Neural progenitor cell (in vitro differentiated cells): Measurements from ENCODE around the gene MSL2. TPM values are rescaled to one million over a fixed set of nuclear protein-coding genes. Genes with fewer than 3 reads are reported as not detected.
A peak's percentile ranks its signal among the peaks of the same experiment; 100 is the strongest.
"Not testable (repeated sequence)": the region's sequence is repeated elsewhere in the genome, so short reads cannot be mapped to it uniquely, and the experiment has no call there.

Experiments used
- DNase-seq: peaks from one replicate; pipeline ENCODE4 v3.0.0-alpha.2; 2016; ENCODE audit warnings: low spot score
- H2AFZ ChIP-seq: fragments of 200-600 bp; sonication (generic); replicated peaks from 2 replicates; pipeline ENCODE4 v1.6.1; 2016; ENCODE audit warnings: antibody characterized with exemption
- H3F3A ChIP-seq: fragments of 200-600 bp; sonication (generic); 2 replicates; pipeline ENCODE4 v1.6.1; 2016; ENCODE audit warnings: antibody characterized with exemption, low read depth
- H3K27ac ChIP-seq: fragments of 200-600 bp; sonication (generic); 2 replicates; pipeline ENCODE4 v1.5.1; 2016; ENCODE audit warnings: mild to moderate bottlenecking
- H3K27me3 ChIP-seq: fragments of 200-600 bp; sonication (generic); 2 replicates; pipeline ENCODE4 v1.6.1; 2016; ENCODE audit warnings: mild to moderate bottlenecking, moderate library complexity
- H3K36me3 ChIP-seq: fragments of 200-600 bp; sonication (generic); 2 replicates; pipeline ENCODE4 v1.5.1; 2016
- H3K4me1 ChIP-seq: fragments of 200-600 bp; sonication (generic); 2 replicates; pipeline ENCODE4 v1.6.1; 2016; ENCODE audit warnings: mixed run types
- H3K4me2 ChIP-seq: fragments of 200-600 bp; sonication (generic); 2 replicates; pipeline ENCODE4 v1.6.1; 2016
- H3K4me3 ChIP-seq: fragments of 200-600 bp; sonication (generic); 2 replicates; pipeline ENCODE4 v1.5.1; 2016
- H3K79me2 ChIP-seq: fragments of 200-600 bp; sonication (generic); 2 replicates; pipeline ENCODE4 v1.6.1; 2016; ENCODE audit warnings: low read depth
- H3K9ac ChIP-seq: fragments of 200-600 bp; sonication (generic); 2 replicates; pipeline ENCODE4 v1.6.1; 2016
- H3K9me3 ChIP-seq: fragments of 200-600 bp; sonication (generic); 2 replicates; pipeline ENCODE4 v1.5.1; 2016; ENCODE audit warnings: low read depth
- H4K20me1 ChIP-seq: fragments of 200-600 bp; sonication (generic); 2 replicates; pipeline ENCODE4 v1.6.1; 2016; ENCODE audit warnings: low read depth
- H3K27ac Mint-ChIP-seq: 3 replicates; pipeline ENCODE4 v1.8.0; 2021; ENCODE audit warnings: mixed read lengths
- H3K27me3 Mint-ChIP-seq: 2 replicates; pipeline ENCODE4 v1.8.0; 2022; ENCODE audit warnings: low read depth, mild to moderate bottlenecking, inconsistent platforms, moderate library complexity, mixed read lengths; ENCODE audit not compliant: insufficient read depth
- H3K36me3 Mint-ChIP-seq: 3 replicates; pipeline ENCODE4 v1.8.0; 2021; ENCODE audit warnings: mixed read lengths
- H3K4me1 Mint-ChIP-seq: 3 replicates; pipeline ENCODE4 v1.8.0; 2021; ENCODE audit warnings: mixed read lengths
- H3K4me3 Mint-ChIP-seq: 3 replicates; pipeline ENCODE4 v1.8.0; 2021; ENCODE audit warnings: mild to moderate bottlenecking, moderate library complexity, mixed read lengths
- H3K9me3 Mint-ChIP-seq: 3 replicates; pipeline ENCODE4 v1.8.0; 2020; ENCODE audit warnings: mixed read lengths
- EZH2 ChIP-seq: fragments of 200-600 bp; sonication (generic); IDR thresholded peaks from 2 replicates; pipeline ENCODE4 v1.6.1; 2017; ENCODE audit warnings: antibody characterized with exemption, mild to moderate bottlenecking, moderate library complexity
- EZH2phosphoT487 ChIP-seq: fragments of 200-600 bp; sonication (generic); IDR thresholded peaks from 2 replicates; pipeline ENCODE4 v1.6.1; 2017; ENCODE audit warnings: antibody characterized with exemption
- total RNA-seq: library from RNA; depleted of rRNA; stranded (reverse); fragments of >200 nt; gene quantifications from 2 replicates; pipeline ENCODE4 v1.2.3, GENCODE V29; 2015; ENCODE audit warnings: low replicate concordance
- TF ChIP-seq, protein P1 (sequence below): fragments of 200-600 bp; sonication (generic); IDR thresholded peaks from 2 replicates; pipeline ENCODE4 v1.5.1; 2017; ENCODE audit warnings: antibody characterized with exemption, mild to moderate bottlenecking

Gene MSL2
- total RNA-seq, 1 donor from 2014 or later: 52.9 TPM

DNA sequence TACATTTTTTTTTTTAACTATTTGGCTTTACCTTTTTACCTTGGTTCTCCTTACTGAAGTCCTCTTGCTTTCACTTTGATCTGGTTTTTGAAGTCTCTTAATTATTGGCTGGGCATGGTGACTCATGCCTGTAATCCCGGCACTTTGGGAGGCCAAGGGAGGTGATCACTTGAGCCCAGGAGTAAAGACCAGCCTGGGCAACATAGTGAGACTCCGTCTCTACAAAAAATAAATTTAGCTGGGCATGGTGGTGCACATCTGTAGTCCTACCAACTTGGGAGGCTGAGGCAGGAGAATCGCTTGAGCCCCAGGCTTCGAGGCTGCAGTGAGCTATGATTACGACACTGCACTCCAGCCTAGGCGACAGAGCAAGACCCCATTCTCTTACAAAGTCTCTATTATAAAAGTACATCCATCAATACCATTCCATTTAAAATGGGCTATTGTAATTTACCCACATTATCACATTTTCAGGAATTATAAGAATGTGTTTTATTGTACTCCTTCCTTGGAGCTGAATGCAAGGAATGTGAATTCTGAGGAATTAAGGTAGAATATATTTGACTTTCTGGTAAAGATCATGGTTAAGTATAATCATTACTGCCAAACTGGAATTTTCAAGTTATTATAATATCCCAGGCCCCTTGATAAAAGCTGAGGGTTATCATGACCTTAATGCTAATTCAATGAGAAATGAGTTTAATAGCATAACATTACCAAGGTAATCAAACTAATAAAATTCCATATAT is 49.0 kb downstream of the MSL2 start:
- TF ChIP-seq EZH2phosphoT487 (no peak), EZH2 (no peak)
- TF ChIP-seq, protein P1, sequence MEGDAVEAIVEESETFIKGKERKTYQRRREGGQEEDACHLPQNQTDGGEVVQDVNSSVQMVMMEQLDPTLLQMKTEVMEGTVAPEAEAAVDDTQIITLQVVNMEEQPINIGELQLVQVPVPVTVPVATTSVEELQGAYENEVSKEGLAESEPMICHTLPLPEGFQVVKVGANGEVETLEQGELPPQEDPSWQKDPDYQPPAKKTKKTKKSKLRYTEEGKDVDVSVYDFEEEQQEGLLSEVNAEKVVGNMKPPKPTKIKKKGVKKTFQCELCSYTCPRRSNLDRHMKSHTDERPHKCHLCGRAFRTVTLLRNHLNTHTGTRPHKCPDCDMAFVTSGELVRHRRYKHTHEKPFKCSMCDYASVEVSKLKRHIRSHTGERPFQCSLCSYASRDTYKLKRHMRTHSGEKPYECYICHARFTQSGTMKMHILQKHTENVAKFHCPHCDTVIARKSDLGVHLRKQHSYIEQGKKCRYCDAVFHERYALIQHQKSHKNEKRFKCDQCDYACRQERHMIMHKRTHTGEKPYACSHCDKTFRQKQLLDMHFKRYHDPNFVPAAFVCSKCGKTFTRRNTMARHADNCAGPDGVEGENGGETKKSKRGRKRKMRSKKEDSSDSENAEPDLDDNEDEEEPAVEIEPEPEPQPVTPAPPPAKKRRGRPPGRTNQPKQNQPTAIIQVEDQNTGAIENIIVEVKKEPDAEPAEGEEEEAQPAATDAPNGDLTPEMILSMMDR: no peak
- peaks cover 33% of the 10 kb centered on the region for H3K36me3 Mint-ChIP-seq
- no peaks in the 10 kb centered on the region for H3K27me3 ChIP-seq
- no peaks in the 10 kb centered on the region for H3K4me1 ChIP-seq
- H3K79me2 ChIP-seq: peaks cover 47% of the 10 kb centered on the region
- no peaks in the 10 kb centered on the region for H3K9me3 ChIP-seq
- H3F3A ChIP-seq: no peaks in the 10 kb centered on the region
- no peak overlapping the region for H2AFZ ChIP-seq
- no peak overlapping the region for H3K27ac ChIP-seq
- no peak overlapping the region for H3K4me3 ChIP-seq
- peaks cover 29% of the 10 kb centered on the region for H4K20me1 ChIP-seq
- H3K9me3 Mint-ChIP-seq: no peaks in the 10 kb centered on the region
- H3K36me3 ChIP-seq: no peaks in the 10 kb centered on the region
- H3K4me3 Mint-ChIP-seq: no peak overlapping the region
- H3K9ac ChIP-seq: no peak overlapping the region
- H3K4me1 Mint-ChIP-seq: peaks cover 7% of the 10 kb centered on the region
- H3K4me2 ChIP-seq: no peak overlapping the region
- DNase-seq: no peak
- peaks cover 3% of the 10 kb centered on the region for H3K27me3 Mint-ChIP-seq
- H3K27ac Mint-ChIP-seq: no peak overlapping the region

DNA sequence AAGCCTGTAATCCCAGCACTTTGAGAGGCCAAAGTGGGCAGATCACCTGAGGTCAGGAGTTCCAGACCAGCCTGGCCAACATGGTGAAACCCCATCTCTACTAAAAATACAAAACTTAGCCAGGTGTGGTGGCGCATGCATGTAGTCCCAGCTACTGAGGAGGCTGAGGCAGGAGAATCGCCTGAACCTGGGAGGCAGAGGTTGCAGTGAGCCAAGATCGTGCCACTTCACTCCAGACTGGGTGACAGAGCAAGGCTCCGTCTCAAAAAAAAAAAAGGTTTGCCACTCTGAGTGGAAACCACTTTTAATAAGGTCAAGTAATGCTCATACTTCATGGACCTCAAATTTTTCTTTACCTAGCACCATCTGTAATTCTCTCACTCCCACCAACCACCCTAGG is 51.7 kb downstream of the MSL2 start:
- H4K20me1 ChIP-seq: not testable (repeated sequence)

DNA sequence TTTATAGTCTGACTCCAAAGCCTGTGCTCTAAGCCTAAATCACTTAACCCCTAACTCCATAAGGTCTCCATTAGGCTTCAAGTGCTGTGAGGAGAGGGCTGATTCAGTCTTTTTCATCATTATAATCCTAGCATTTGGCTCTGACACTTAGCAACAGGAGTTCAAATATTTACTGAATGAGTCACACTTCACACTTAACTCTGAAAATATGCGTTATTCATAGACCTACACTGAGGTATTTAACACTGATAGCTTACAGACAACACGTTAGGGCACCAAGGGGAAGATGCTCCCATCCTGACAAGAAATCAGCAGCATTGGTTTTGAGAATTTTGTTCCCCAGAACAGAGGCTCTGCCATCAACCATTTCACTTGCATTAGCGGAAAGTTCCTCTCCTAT is 53.5 kb downstream of the MSL2 start:
- peaks cover 19% of the 10 kb centered on the region for H3K4me1 Mint-ChIP-seq
- no peak overlapping the region for H3K4me3 Mint-ChIP-seq
- H3K27me3 Mint-ChIP-seq: no peaks in the 10 kb centered on the region
- H3K36me3 ChIP-seq: no peaks in the 10 kb centered on the region
- no peak overlapping the region for H3K4me3 ChIP-seq
- no peak overlapping the region for H2AFZ ChIP-seq
- no peaks in the 10 kb centered on the region for H3K4me1 ChIP-seq
- no peaks in the 10 kb centered on the region for H3K9me3 Mint-ChIP-seq
- no peaks in the 10 kb centered on the region for H3F3A ChIP-seq
- no peaks in the 10 kb centered on the region for H3K9me3 ChIP-seq
- H3K27ac ChIP-seq: no peak overlapping the region
- no peak overlapping the region for H3K9ac ChIP-seq
- DNase-seq: no peak
- peaks cover 8% of the 10 kb centered on the region for H3K79me2 ChIP-seq
- H4K20me1 ChIP-seq: peaks cover 4% of the 10 kb centered on the region
- TF ChIP-seq EZH2phosphoT487: no peak
- TF ChIP-seq, protein P1: no peak
- no peak for TF ChIP-seq EZH2
- no peak overlapping the region for H3K4me2 ChIP-seq
- peaks cover 20% of the 10 kb centered on the region for H3K36me3 Mint-ChIP-seq
- H3K27ac Mint-ChIP-seq: peak overlapping the region; percentile 38
- H3K27me3 ChIP-seq: no peaks in the 10 kb centered on the region

More for the DNA sequence above, 51.7 kb downstream of the MSL2 start:
- H3F3A ChIP-seq, H3K27me3 ChIP-seq, H3K4me3 ChIP-seq, H3K36me3 ChIP-seq, DNase-seq, H2AFZ ChIP-seq, H3K4me2 ChIP-seq, H3K9ac ChIP-seq, H3K27ac ChIP-seq, H3K9me3 ChIP-seq, H3K27ac Mint-ChIP-seq, H3K4me3 Mint-ChIP-seq, H3K27me3 Mint-ChIP-seq, H3K9me3 Mint-ChIP-seq, H3K4me1 ChIP-seq: not testable (repeated sequence)
- Mint-ChIP-seq H3K4me1 (peaks cover 19% of the 10 kb centered on the region), H3K36me3 (peaks cover 25% of the 10 kb centered on the region)
- peaks cover 24% of the 10 kb centered on the region for H3K79me2 ChIP-seq

DNA sequence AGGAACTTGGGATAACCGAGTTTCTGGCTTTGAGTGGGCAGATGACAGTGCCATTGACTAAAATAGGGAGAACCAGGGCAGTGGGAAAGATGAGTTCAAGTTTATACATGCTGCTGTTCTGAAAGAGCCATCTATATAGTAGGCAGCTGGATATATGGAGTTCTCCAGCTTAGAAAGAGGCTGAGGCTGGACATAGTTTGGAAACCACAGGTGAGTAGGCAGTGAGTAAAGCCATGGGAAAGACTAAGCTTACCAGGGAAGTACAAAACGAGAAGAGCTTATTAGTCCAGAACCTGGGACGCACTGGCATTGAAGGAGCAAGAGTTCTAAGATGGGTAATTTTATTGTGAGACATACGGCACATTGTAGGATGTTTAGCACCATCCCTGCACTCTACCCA is 54.2 kb downstream of the MSL2 start:
- Histone ChIP-seq H4K20me1 (no peaks in the 10 kb centered on the region), H3K4me3 (no peak overlapping the region), H3K79me2 (peaks cover 2% of the 10 kb centered on the region), H3F3A (no peaks in the 10 kb centered on the region), H3K9ac (no peak overlapping the region), H3K4me1 (no peaks in the 10 kb centered on the region), H3K27me3 (no peaks in the 10 kb centered on the region), H3K4me2 (no peak overlapping the region), H3K36me3 (no peaks in the 10 kb centered on the region), H2AFZ (no peak overlapping the region), H3K27ac (no peak overlapping the region), H3K9me3 (no peaks in the 10 kb centered on the region)
- Mint-ChIP-seq H3K9me3 (no peaks in the 10 kb centered on the region), H3K27ac (no peak overlapping the region), H3K4me3 (no peak overlapping the region), H3K27me3 (no peaks in the 10 kb centered on the region), H3K36me3 (peaks cover 20% of the 10 kb centered on the region), H3K4me1 (peaks cover 19% of the 10 kb centered on the region)
- DNase-seq: no peak
- TF ChIP-seq, protein P1: no peak
- no peak for TF ChIP-seq EZH2
- no peak for TF ChIP-seq EZH2phosphoT487
